ENCODE data around the gene FBXW5. TPM values are rescaled to one million over a fixed set of nuclear protein-coding genes. Genes with fewer than 3 reads are reported as not detected.

FBXW5 gene
- total RNA-seq, 4 donors from 2014 or later: 87.9 to 363 (median 126) TPM

DNA sequence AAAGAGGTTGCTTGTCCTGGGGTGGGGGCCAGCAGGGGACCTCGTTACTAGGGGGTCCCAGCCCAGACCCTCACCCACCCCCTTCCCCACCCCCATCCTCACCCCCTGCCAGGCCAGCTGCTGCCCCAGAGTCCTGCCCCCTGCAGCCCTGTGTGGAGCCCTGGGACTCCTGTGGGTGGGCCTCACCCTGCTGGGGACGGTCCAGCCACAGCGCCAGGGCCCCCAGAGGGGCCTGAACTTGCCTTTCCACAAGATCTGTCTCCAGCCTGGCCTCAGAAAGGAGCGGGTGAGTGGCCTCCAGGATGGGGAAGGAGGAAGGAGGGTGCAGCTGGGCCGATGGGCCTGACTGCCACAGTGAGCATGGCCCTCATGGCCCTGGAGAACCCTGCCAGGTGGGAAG, 25.2 kb upstream of the FBXW5 start:
- TF ChIP-seq, protein P1, sequence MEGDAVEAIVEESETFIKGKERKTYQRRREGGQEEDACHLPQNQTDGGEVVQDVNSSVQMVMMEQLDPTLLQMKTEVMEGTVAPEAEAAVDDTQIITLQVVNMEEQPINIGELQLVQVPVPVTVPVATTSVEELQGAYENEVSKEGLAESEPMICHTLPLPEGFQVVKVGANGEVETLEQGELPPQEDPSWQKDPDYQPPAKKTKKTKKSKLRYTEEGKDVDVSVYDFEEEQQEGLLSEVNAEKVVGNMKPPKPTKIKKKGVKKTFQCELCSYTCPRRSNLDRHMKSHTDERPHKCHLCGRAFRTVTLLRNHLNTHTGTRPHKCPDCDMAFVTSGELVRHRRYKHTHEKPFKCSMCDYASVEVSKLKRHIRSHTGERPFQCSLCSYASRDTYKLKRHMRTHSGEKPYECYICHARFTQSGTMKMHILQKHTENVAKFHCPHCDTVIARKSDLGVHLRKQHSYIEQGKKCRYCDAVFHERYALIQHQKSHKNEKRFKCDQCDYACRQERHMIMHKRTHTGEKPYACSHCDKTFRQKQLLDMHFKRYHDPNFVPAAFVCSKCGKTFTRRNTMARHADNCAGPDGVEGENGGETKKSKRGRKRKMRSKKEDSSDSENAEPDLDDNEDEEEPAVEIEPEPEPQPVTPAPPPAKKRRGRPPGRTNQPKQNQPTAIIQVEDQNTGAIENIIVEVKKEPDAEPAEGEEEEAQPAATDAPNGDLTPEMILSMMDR (IDR thresholded peaks at IDR 0.05; ENCODE audit: low read depth): no peak

DNA sequence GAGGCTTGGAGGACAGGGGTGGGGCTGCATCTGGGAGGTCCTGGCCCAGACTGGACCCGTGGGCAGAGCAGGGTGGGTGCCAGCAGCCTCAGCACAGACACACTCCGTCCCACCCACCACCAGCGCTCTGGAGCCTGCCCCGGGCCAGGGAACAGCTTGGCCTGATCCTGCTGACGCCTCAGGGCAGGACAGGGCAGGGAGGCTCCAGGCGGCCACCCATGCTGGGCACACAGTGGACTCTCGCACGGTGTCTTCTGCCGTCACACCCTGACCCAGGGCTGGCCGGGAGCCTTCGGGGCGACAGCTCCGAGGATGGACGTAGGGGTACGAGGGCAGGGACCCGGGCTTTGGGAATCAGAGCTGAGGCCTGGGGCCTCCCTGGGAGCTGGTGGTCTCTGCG, 24.6 kb upstream of the FBXW5 start:
- TF ChIP-seq, protein P1 (IDR thresholded peaks at IDR 0.05; ENCODE audit: low read depth): no peak

- TF ChIP-seq, protein P1 (IDR thresholded peaks at IDR 0.05; ENCODE audit: low read depth): no peak
Measured at GRCh38 chr9:136968333-136969127, 24.0 kb upstream of the FBXW5 start.

GRCh38 chr9:136965771-136966484, 21.4 kb upstream of the FBXW5 start:
- TF ChIP-seq, protein P1 (IDR thresholded peaks at IDR 0.05; ENCODE audit: low read depth): no peak

- TF ChIP-seq, protein P1 (IDR thresholded peaks at IDR 0.05; ENCODE audit: low read depth): no peak
Measured at GRCh38 chr9:136964833-136965422, 20.4 kb upstream of the FBXW5 start.

GRCh38 chr9:136964171-136964689, 19.7 kb upstream of the FBXW5 start:
- TF ChIP-seq, protein P1 (IDR thresholded peaks at IDR 0.05; ENCODE audit: low read depth): no peak

- TF ChIP-seq, protein P1 (IDR thresholded peaks at IDR 0.05; ENCODE audit: low read depth): no peak
Measured at GRCh38 chr9:136963751-136964150, 19.2 kb upstream of the FBXW5 start.

Data from subcutaneous adipose tissue (tissue), 4 donors.